H1 (cell line): Measurements from ENCODE around the gene UQCC3. TPM values are rescaled to one million over a fixed set of nuclear protein-coding genes. Genes with fewer than 3 reads are reported as not detected.

Experiments used
- ATF2 ChIP-seq: IDR thresholded peaks from 2 replicates; pipeline ENCODE4 v1.6.1; 2012; ENCODE audit warnings: low read length, inconsistent platforms
- POLR2AphosphoS5 ChIP-seq: IDR thresholded peaks from 2 replicates; pipeline ENCODE4 v1.6.1; 2011; ENCODE audit warnings: low read depth, low read length
- polyA plus RNA-seq, 7 experiments: library from polyadenylated mRNA; depleted of rRNA in 3 of 7; stranded (reverse) in 5 of 7; unstranded in 2 of 7; fragments of >200 nt in 5 of 7; fragments of 200-250 nt in 2 of 7; gene quantifications; 1 replicate in 5 of 7; 2 replicates in 1 of 7; 4 replicates in 1 of 7; pipeline versions ENCODE4 v1.2.1 to v1.2.3, GENCODE V29; 2011 to 2013; ENCODE audit warnings: missing spikeins in 2 of 7, mixed read lengths in 2 of 7
- total RNA-seq: library from RNA; stranded (reverse); fragmentation: NEBNext Ultra II Directional; extraction: Animal tissue kit (Norgen Biotek cat#: 25700); gene quantifications from 2 replicates; pipeline ENCODE4 v1.2.1, GENCODE V29; 2021
- TF ChIP-seq, protein P1 (sequence below): fragments of 300-600 bp; sonication (generic); IDR thresholded peaks from 2 replicates; pipeline ENCODE4 v1.7.1; 2012; ENCODE audit warnings: low read length, moderate library complexity, mild to moderate bottlenecking, inconsistent platforms; ENCODE audit not compliant: insufficient replicate concordance
- TF ChIP-seq, protein P2 (sequence below): IDR thresholded peaks from 2 replicates; pipeline ENCODE4 v1.6.1; 2012; ENCODE audit warnings: inconsistent platforms
- TF ChIP-seq, protein P3 (sequence below): IDR thresholded peaks from 2 replicates; pipeline ENCODE4 v1.6.1; 2011; ENCODE audit warnings: low read length, improper control_type of control experiment

UQCC3 gene
- total and polyA plus RNA-seq, 2 of the 8 experiments (the other 6 are each of a cell fraction or from before 2014, with no cell fraction given) = 14.2 to 15.7 TPM

DNA sequence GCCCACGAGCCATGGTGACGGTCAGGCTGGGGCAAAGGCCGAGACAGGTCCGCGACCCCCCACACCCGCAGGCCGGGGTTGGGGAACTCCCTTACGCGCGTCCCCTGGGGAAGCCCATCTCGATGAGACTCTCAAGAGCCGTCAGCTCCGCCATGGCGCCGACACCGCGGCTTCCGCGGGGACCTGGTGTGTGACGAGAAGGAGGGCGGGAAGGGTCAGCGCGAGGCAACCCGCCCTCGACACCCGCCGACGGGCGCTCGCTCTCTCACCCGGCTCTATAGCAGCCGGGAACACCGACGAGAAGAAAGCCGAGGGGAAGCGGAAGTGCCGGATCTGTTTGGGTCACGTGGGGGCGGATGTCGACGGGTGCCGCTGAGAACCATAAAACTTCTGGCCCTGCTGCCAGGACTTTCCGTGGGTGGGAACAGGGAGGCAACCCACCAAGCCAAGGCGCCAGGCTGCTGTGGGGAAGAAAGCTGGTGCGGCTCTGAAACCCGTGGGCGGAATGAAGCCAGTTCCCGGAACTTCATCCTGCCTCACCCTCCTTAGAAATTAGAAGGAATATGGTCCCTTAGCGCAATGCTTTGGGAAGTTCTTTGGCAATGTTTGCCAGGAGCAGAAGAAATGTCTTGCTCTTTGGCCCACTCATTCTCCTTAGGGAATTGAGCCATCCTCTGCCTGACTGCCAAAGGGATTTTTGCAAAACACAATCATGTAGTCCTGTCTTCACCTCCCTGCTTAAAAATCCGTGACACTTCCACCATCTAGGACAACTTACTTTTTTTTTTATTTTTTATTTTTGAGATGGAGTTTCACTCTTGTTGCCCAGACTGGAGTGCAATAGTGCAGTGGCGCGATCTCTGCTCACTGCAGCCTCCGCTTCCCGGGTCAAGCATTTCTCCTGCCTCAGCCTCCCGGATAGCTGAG, 7.6 kb downstream of the UQCC3 start, which contains the start of gene UBXN1 (continued):
- TF ChIP-seq, protein P1, sequence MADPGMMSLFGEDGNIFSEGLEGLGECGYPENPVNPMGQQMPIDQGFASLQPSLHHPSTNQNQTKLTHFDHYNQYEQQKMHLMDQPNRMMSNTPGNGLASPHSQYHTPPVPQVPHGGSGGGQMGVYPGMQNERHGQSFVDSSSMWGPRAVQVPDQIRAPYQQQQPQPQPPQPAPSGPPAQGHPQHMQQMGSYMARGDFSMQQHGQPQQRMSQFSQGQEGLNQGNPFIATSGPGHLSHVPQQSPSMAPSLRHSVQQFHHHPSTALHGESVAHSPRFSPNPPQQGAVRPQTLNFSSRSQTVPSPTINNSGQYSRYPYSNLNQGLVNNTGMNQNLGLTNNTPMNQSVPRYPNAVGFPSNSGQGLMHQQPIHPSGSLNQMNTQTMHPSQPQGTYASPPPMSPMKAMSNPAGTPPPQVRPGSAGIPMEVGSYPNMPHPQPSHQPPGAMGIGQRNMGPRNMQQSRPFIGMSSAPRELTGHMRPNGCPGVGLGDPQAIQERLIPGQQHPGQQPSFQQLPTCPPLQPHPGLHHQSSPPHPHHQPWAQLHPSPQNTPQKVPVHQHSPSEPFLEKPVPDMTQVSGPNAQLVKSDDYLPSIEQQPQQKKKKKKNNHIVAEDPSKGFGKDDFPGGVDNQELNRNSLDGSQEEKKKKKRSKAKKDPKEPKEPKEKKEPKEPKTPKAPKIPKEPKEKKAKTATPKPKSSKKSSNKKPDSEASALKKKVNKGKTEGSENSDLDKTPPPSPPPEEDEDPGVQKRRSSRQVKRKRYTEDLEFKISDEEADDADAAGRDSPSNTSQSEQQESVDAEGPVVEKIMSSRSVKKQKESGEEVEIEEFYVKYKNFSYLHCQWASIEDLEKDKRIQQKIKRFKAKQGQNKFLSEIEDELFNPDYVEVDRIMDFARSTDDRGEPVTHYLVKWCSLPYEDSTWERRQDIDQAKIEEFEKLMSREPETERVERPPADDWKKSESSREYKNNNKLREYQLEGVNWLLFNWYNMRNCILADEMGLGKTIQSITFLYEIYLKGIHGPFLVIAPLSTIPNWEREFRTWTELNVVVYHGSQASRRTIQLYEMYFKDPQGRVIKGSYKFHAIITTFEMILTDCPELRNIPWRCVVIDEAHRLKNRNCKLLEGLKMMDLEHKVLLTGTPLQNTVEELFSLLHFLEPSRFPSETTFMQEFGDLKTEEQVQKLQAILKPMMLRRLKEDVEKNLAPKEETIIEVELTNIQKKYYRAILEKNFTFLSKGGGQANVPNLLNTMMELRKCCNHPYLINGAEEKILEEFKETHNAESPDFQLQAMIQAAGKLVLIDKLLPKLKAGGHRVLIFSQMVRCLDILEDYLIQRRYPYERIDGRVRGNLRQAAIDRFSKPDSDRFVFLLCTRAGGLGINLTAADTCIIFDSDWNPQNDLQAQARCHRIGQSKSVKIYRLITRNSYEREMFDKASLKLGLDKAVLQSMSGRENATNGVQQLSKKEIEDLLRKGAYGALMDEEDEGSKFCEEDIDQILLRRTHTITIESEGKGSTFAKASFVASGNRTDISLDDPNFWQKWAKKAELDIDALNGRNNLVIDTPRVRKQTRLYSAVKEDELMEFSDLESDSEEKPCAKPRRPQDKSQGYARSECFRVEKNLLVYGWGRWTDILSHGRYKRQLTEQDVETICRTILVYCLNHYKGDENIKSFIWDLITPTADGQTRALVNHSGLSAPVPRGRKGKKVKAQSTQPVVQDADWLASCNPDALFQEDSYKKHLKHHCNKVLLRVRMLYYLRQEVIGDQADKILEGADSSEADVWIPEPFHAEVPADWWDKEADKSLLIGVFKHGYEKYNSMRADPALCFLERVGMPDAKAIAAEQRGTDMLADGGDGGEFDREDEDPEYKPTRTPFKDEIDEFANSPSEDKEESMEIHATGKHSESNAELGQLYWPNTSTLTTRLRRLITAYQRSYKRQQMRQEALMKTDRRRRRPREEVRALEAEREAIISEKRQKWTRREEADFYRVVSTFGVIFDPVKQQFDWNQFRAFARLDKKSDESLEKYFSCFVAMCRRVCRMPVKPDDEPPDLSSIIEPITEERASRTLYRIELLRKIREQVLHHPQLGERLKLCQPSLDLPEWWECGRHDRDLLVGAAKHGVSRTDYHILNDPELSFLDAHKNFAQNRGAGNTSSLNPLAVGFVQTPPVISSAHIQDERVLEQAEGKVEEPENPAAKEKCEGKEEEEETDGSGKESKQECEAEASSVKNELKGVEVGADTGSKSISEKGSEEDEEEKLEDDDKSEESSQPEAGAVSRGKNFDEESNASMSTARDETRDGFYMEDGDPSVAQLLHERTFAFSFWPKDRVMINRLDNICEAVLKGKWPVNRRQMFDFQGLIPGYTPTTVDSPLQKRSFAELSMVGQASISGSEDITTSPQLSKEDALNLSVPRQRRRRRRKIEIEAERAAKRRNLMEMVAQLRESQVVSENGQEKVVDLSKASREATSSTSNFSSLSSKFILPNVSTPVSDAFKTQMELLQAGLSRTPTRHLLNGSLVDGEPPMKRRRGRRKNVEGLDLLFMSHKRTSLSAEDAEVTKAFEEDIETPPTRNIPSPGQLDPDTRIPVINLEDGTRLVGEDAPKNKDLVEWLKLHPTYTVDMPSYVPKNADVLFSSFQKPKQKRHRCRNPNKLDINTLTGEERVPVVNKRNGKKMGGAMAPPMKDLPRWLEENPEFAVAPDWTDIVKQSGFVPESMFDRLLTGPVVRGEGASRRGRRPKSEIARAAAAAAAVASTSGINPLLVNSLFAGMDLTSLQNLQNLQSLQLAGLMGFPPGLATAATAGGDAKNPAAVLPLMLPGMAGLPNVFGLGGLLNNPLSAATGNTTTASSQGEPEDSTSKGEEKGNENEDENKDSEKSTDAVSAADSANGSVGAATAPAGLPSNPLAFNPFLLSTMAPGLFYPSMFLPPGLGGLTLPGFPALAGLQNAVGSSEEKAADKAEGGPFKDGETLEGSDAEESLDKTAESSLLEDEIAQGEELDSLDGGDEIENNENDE = no peak
- TF ChIP-seq ATF2 = no peak
- peak; percentile 61 for TF ChIP-seq POLR2AphosphoS5
- TF ChIP-seq, protein P2, sequence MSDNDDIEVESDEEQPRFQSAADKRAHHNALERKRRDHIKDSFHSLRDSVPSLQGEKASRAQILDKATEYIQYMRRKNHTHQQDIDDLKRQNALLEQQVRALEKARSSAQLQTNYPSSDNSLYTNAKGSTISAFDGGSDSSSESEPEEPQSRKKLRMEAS = peak; percentile 89
- TF ChIP-seq, protein P3, sequence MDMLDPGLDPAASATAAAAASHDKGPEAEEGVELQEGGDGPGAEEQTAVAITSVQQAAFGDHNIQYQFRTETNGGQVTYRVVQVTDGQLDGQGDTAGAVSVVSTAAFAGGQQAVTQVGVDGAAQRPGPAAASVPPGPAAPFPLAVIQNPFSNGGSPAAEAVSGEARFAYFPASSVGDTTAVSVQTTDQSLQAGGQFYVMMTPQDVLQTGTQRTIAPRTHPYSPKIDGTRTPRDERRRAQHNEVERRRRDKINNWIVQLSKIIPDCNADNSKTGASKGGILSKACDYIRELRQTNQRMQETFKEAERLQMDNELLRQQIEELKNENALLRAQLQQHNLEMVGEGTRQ = peak; percentile 95
